ENCODE data around the gene GDF7. TPM values are rescaled to one million over a fixed set of nuclear protein-coding genes. Genes with fewer than 3 reads are reported as not detected.

The GDF7 gene
- total RNA-seq, 1 donor from 2014 or later: 12.8 TPM

DNA sequence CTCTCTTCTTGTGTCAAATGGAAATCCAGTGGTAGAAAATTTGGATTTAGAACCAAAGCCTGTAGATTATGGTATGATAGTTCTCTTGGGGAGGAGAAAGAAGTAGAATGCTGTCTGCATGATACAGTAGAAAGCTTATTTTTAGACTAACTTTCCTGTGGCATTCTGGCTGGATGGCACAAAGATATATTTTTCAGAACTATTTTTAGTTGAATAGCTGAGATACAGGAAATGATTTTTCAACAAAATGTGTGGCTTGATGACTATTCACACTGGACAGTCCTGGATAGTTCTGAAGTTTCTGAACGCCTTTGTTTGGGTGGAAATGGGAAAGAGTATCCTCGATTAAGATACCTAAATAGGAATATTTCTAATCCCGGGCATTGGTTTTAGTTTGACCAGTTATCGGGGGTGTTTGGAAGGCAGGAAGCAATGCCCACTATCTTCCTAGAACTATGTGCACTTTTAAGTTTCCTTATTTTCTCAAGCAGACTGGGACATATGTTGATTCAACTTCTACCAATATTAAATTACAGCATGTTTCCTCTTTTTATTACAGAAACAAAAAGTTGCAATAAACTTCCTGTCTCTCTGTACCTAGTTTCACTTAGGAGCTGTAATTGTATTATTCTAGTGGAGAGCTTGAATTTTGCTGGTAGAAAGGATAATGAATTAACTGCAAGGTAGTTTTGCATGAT is 32.1 kb downstream of the GDF7 start:
- Mint-ChIP-seq H3K4me1 (ENCODE audit: low read depth) (peaks cover 72% of the 10 kb centered on the region), H3K9me3 (ENCODE audit: low read depth) (no peaks in the 10 kb centered on the region), H3K36me3 (ENCODE audit: low read depth) (peaks cover 5% of the 10 kb centered on the region), H3K27me3 (ENCODE audit: low read depth) (no peaks in the 10 kb centered on the region), H3K27ac (ENCODE audit: unreplicated experiment) (peak overlapping the region; percentile 94), H3K4me3 (ENCODE audit: unreplicated experiment) (peak overlapping the region; percentile 61)
- DNase-seq (ENCODE audit: low spot score): no peak
- TF ChIP-seq, protein P1, sequence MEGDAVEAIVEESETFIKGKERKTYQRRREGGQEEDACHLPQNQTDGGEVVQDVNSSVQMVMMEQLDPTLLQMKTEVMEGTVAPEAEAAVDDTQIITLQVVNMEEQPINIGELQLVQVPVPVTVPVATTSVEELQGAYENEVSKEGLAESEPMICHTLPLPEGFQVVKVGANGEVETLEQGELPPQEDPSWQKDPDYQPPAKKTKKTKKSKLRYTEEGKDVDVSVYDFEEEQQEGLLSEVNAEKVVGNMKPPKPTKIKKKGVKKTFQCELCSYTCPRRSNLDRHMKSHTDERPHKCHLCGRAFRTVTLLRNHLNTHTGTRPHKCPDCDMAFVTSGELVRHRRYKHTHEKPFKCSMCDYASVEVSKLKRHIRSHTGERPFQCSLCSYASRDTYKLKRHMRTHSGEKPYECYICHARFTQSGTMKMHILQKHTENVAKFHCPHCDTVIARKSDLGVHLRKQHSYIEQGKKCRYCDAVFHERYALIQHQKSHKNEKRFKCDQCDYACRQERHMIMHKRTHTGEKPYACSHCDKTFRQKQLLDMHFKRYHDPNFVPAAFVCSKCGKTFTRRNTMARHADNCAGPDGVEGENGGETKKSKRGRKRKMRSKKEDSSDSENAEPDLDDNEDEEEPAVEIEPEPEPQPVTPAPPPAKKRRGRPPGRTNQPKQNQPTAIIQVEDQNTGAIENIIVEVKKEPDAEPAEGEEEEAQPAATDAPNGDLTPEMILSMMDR (IDR thresholded peaks at IDR 0.05): no peak

DNA sequence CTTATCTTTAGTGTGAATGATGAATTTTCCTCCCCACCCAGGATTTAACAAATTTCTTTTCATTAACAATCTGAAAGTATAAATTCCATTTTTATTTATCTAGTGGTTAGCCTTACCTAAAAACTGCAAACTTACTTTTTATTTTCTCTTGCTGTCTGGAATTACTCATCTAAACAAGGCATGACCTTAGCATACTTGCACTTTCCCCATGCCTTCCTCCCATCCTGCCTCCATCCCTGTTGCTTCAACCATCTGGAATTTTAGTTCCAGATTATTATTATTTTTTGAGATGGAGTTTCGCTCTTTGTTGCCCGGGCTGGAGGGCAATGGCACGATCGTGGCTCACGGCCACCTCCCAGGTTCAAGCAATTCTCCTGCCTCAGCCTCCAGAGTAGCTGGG is 35.6 kb downstream of the GDF7 start:
- TF ChIP-seq, protein P1 (IDR thresholded peaks at IDR 0.05): no peak
- Mint-ChIP-seq H3K4me3 (ENCODE audit: unreplicated experiment) (no peak overlapping the region), H3K36me3 (ENCODE audit: low read depth) (peaks cover 3% of the 10 kb centered on the region), H3K27ac (ENCODE audit: unreplicated experiment) (peak overlapping the region; percentile 37), H3K27me3 (ENCODE audit: low read depth) (no peaks in the 10 kb centered on the region), H3K9me3 (ENCODE audit: low read depth) (no peaks in the 10 kb centered on the region), H3K4me1 (ENCODE audit: low read depth) (peaks cover 59% of the 10 kb centered on the region)
- no peak for DNase-seq (ENCODE audit: low spot score)

DNA sequence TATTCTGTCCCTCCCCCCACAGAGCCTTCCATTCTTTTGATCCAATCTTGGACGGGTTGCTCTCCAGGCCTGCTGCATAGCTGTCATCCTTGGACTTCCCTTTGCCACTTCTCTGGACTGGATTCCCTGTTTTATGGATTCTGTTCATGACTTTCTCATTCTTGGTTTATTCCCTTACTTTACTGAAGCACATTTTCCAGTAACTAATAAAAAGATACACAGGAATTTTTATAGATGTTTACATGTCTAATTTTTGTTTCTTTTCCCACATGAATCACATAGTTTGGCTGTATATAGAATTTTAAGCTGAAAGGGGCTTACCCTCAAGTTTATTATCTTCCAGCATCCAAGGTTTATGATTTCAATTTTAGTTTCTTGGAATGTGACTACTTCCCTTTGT is 37.9 kb downstream of the GDF7 start:
- H3K27me3 Mint-ChIP-seq (ENCODE audit: low read depth): no peaks in the 10 kb centered on the region
- TF ChIP-seq, protein P1 (IDR thresholded peaks at IDR 0.05): no peak
- H3K4me3 Mint-ChIP-seq (ENCODE audit: unreplicated experiment): no peak overlapping the region
- peaks cover 3% of the 10 kb centered on the region for H3K36me3 Mint-ChIP-seq (ENCODE audit: low read depth)
- no peak for DNase-seq (ENCODE audit: low spot score)
- H3K4me1 Mint-ChIP-seq (ENCODE audit: low read depth): peaks cover 39% of the 10 kb centered on the region
- no peaks in the 10 kb centered on the region for H3K9me3 Mint-ChIP-seq (ENCODE audit: low read depth)
- H3K27ac Mint-ChIP-seq (ENCODE audit: unreplicated experiment): no peak overlapping the region

DNA sequence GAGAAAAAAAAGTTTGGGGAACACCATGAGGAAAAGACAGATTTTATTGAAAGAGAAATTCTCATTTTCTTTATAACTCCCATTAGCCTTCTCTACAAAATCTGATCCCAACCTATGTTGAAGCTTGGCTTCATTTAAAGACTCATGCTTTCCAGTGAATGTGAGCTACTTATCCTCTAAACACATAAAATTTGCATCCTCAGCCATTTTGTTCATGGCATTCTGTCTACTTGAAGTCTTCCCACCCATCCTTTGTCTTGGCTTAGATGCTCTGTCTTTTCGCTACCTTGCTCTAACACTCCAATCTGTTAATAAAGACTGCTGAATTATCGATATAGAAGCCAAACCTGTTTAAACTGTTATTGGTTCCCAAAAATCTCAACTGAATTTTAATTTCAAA is 39.3 kb downstream of the GDF7 start:
- H3K27me3 Mint-ChIP-seq (ENCODE audit: low read depth): no peaks in the 10 kb centered on the region
- no peak for DNase-seq (ENCODE audit: low spot score)
- H3K9me3 Mint-ChIP-seq (ENCODE audit: low read depth): no peaks in the 10 kb centered on the region
- peaks cover 29% of the 10 kb centered on the region for H3K4me1 Mint-ChIP-seq (ENCODE audit: low read depth)
- TF ChIP-seq, protein P1 (IDR thresholded peaks at IDR 0.05): no peak
- peaks cover 6% of the 10 kb centered on the region for H3K36me3 Mint-ChIP-seq (ENCODE audit: low read depth)
- H3K27ac Mint-ChIP-seq (ENCODE audit: unreplicated experiment): no peak overlapping the region
- H3K4me3 Mint-ChIP-seq (ENCODE audit: unreplicated experiment): no peak overlapping the region

DNA sequence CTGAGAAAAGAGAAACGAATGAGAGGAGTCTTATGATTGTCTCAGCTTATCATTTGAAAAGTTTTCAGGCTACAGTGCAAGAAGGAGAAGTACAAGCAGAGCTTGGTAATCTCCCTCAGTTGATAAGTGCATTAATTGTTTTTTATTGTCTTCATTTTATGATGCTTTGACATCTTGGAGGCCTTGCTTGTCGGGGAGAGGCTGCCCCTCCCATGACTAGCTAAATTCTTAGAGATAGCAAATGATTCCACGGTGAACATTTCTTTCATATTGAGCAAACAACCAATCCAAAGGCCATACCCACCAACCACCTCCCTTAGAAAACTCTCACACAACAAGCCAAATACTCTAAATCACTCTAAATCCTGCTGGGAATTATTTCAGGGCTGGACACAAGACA is 39.8 kb downstream of the GDF7 start:
- no peak overlapping the region for H3K27ac Mint-ChIP-seq (ENCODE audit: unreplicated experiment)
- no peaks in the 10 kb centered on the region for H3K9me3 Mint-ChIP-seq (ENCODE audit: low read depth)
- no peak overlapping the region for H3K4me3 Mint-ChIP-seq (ENCODE audit: unreplicated experiment)
- TF ChIP-seq, protein P1 (IDR thresholded peaks at IDR 0.05): no peak
- H3K27me3 Mint-ChIP-seq (ENCODE audit: low read depth): no peaks in the 10 kb centered on the region
- peaks cover 6% of the 10 kb centered on the region for H3K36me3 Mint-ChIP-seq (ENCODE audit: low read depth)
- peaks cover 24% of the 10 kb centered on the region for H3K4me1 Mint-ChIP-seq (ENCODE audit: low read depth)
- no peak for DNase-seq (ENCODE audit: low spot score)
